NB4 (cell line): ENCODE data around the gene WASL.

Experiments used
- TF ChIP-seq, protein P1 (sequence below): IDR thresholded peaks from one replicate; pipeline ENCODE4 v1.5.1; 2012; ENCODE audit warnings: low read depth, low read length
- TF ChIP-seq, protein P2 (sequence below): IDR thresholded peaks from 2 replicates; pipeline ENCODE4 v1.6.1; 2011; ENCODE audit warnings: low read depth, low read length

DNA sequence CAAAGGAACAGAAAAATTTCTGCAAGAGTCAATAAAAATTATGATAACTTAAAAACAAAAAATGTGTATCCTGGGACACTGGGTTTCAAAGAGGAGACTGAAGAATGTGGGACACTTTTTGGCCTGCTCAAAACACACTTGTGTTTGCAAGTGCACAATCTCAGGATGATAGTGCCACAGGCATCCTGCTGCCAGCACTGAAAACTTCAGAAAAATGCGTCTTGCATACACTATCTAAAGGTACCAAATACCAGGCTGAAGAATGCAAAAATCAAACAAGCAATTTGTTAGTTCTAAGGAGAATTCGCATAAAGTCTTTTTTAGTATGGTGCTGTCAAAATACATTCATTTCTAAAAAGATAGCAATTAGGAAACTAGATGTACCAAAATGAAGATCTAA is 38.1 kb downstream of the WASL start:
- TF ChIP-seq, protein P1, sequence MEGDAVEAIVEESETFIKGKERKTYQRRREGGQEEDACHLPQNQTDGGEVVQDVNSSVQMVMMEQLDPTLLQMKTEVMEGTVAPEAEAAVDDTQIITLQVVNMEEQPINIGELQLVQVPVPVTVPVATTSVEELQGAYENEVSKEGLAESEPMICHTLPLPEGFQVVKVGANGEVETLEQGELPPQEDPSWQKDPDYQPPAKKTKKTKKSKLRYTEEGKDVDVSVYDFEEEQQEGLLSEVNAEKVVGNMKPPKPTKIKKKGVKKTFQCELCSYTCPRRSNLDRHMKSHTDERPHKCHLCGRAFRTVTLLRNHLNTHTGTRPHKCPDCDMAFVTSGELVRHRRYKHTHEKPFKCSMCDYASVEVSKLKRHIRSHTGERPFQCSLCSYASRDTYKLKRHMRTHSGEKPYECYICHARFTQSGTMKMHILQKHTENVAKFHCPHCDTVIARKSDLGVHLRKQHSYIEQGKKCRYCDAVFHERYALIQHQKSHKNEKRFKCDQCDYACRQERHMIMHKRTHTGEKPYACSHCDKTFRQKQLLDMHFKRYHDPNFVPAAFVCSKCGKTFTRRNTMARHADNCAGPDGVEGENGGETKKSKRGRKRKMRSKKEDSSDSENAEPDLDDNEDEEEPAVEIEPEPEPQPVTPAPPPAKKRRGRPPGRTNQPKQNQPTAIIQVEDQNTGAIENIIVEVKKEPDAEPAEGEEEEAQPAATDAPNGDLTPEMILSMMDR, result no peak
- TF ChIP-seq, protein P2, sequence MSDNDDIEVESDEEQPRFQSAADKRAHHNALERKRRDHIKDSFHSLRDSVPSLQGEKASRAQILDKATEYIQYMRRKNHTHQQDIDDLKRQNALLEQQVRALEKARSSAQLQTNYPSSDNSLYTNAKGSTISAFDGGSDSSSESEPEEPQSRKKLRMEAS, result no peak
